Activated T-cell treated with anti-CD3 and anti-CD28 coated beads for 1 hour (primary cell): Measurements from ENCODE around the gene SERTAD1.

ENCODE experiments used
- DNase-seq: peaks from one replicate; pipeline ENCODE4 v3.0.0-alpha.2; 2020; ENCODE audit warnings: low read depth

The SERTAD1 gene

GRCh38 chr19:40400559-40400958 lies 25.2 kb downstream of the SERTAD1 start:
- no peak for DNase-seq

- peak; percentile 47 for DNase-seq
These were observed 27.2 kb downstream of the SERTAD1 start for GRCh38 chr19:40398417-40399131.

GRCh38 chr19:40397568-40397906 lies 28.3 kb downstream of the SERTAD1 start:
- DNase-seq = no peak

- DNase-seq = no peak
These were observed 28.8 kb downstream of the SERTAD1 start for GRCh38 chr19:40396886-40397567.

GRCh38 chr19:40395956-40396355 lies 29.8 kb downstream of the SERTAD1 start:
- DNase-seq = no peak

- no peak for DNase-seq
These were observed 31.0 kb downstream of the SERTAD1 start for GRCh38 chr19:40394816-40395210.

- DNase-seq = no peak
These were observed 31.6 kb downstream of the SERTAD1 start for GRCh38 chr19:40393894-40394815.

GRCh38 chr19:40392894-40393517 lies 32.8 kb downstream of the SERTAD1 start:
- no peak for DNase-seq

- no peak for DNase-seq
These were observed 33.7 kb downstream of the SERTAD1 start for GRCh38 chr19:40392123-40392522.

GRCh38 chr19:40390084-40390742 lies 35.6 kb downstream of the SERTAD1 start, which contains the start of gene HIPK4:
TSS of gene HIPK4 (minus strand) at chr19:40390181. CDS start at chr19:40389902, 279 bp downstream.
- no peak for DNase-seq

GRCh38 chr19:40389404-40390083 lies 36.2 kb downstream of the SERTAD1 start:
- DNase-seq = no peak

- no peak for DNase-seq
These were observed 37.3 kb downstream of the SERTAD1 start for GRCh38 chr19:40388481-40388880.

GRCh38 chr19:40387155-40387554 lies 38.6 kb downstream of the SERTAD1 start:
- no peak for DNase-seq

GRCh38 chr19:40383668-40384248 lies 42.0 kb downstream of the SERTAD1 start:
- no peak for DNase-seq

GRCh38 chr19:40381321-40381720 lies 44.5 kb downstream of the SERTAD1 start:
- no peak for DNase-seq

- no peak for DNase-seq
These were observed 45.4 kb downstream of the SERTAD1 start for GRCh38 chr19:40380199-40381037.

GRCh38 chr19:40379446-40380198 lies 46.2 kb downstream of the SERTAD1 start:
- DNase-seq = no peak

GRCh38 chr19:40378509-40378908 lies 47.3 kb downstream of the SERTAD1 start:
- DNase-seq = no peak

GRCh38 chr19:40377876-40378385 lies 47.9 kb downstream of the SERTAD1 start:
- DNase-seq = no peak
